Skeletal muscle tissue (tissue), 4 donors: ENCODE data around the gene CLMP. TPM values are rescaled to one million over a fixed set of nuclear protein-coding genes. Genes with fewer than 3 reads are reported as not detected.
"Not testable (repeated sequence)": the region's sequence is repeated elsewhere in the genome, so short reads cannot be mapped to it uniquely, and the experiment has no call there.

ENCODE experiments used
- H3K27ac ChIP-seq: one replicate; pipeline ENCODE4 v1.7.0; 2013; ENCODE audit warnings: mild to moderate bottlenecking, low read depth, low read length, inconsistent platforms
- H3K27me3 ChIP-seq, 3 donors: one replicate each; pipeline ENCODE4 v1.7.0; 2013; ENCODE audit warnings: low read length in 3 of 3; ENCODE audit not compliant: control insufficient read depth in 3 of 3, insufficient read depth in 3 of 3
- H3K36me3 ChIP-seq, 3 donors: one replicate each; pipeline ENCODE4 v1.7.0; 2013; ENCODE audit warnings: low read length in 3 of 3; ENCODE audit not compliant: control insufficient read depth in 3 of 3, insufficient read depth in 3 of 3
- H3K4me1 ChIP-seq, 3 donors: one replicate each; pipeline ENCODE4 v1.7.0; 2013; ENCODE audit warnings: low read length in 3 of 3, mild to moderate bottlenecking in 3 of 3; ENCODE audit not compliant: control insufficient read depth in 3 of 3, insufficient read depth in 3 of 3
- H3K4me3 ChIP-seq, 3 donors: one replicate each; pipeline ENCODE4 v1.7.0; 2013; ENCODE audit warnings: low read length in 3 of 3
- H3K9ac ChIP-seq, 3 donors: one replicate each; pipeline ENCODE4 v1.7.0; 2013; ENCODE audit warnings: low read length in 3 of 3, mild to moderate bottlenecking in 3 of 3, moderate library complexity in 2 of 3, low read depth in 1 of 3
- H3K9me3 ChIP-seq, 3 donors: one replicate each; pipeline ENCODE4 v1.7.0; 2013; ENCODE audit warnings: low read length in 3 of 3; ENCODE audit not compliant: control insufficient read depth in 3 of 3
- total RNA-seq: library from RNA; depleted of rRNA; stranded (reverse); fragments of >200 nt; gene quantifications from one replicate; pipeline ENCODE4 v1.2.3, GENCODE V29; 2014
- donor health status: Osteomylitis.

CLMP gene
- total RNA-seq, 1 donor from 2014 or later: 8.9 TPM

GRCh38 chr11:123161376-123162030 is 33.5 kb downstream of the CLMP start:
- H3K4me3 ChIP-seq: no peak overlapping the region
- no peak overlapping the region for H3K27ac ChIP-seq
- peaks cover 0 to 3% (median 0%) of the 10 kb centered on the region in 3 donors for H3K4me1 ChIP-seq
- peaks cover 0 to 3% (median 0%) of the 10 kb centered on the region in 3 donors for H3K27me3 ChIP-seq
- no peak overlapping the region for H3K9ac ChIP-seq
- no peaks in the 10 kb centered on the region for H3K9me3 ChIP-seq
- H3K36me3 ChIP-seq: no peaks in the 10 kb centered on the region

GRCh38 chr11:123159183-123159857 is 35.7 kb downstream of the CLMP start:
- Histone ChIP-seq H3K9me3 (no peaks in the 10 kb centered on the region), H3K27me3 (peaks cover 0 to 3% (median 0%) of the 10 kb centered on the region in 3 donors), H3K4me1 (peaks cover 0 to 3% (median 0%) of the 10 kb centered on the region in 3 donors), H3K4me3 (no peak overlapping the region), H3K36me3 (no peaks in the 10 kb centered on the region), H3K27ac (no peak overlapping the region), H3K9ac (no peak overlapping the region)

DNA sequence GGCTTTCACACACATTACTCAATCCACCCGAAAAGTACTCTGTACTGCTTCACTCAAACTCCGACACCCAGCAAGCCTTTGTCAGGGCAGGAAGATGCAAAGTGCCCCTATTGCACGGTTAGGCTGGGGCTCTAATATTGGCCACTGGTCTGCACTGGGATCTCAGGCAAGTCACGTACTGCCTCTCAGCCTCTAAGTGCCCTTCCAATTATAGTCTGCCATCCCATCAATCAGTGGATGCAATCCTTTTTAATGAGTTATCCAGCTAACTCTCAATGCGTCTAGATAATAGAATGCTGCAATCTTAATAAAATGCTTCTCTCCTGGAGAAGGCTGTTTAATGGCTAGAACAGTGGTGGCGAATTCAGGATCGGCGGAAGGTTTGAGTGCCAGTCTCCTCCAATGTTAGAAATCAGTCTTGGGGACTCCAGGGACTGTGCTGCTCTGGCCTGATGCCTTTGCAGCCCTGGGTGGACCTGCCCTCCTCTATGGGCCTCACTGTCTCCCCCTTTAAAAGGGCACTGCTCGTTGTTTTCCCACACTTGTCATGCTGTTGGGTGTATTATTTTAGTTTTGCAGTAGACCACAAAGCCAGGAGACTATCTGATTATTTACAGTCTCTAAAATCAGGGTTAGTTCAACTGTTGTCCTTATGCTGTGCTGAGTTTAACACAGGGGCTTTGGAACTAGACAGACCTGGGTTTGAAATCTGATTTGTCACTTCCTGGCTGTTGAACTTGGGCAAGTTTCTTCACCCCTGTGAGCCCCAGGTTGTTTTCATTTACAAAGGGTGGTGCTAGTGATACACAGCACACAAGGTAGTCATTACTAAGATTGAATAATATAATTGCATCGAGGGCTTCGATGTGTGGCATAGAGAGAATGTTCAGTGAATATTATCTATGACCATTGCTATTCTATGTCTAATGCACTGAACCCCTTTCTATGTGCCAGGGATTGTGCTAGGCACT is 36.7 kb downstream of the CLMP start:
- no peak overlapping the region for H3K9ac ChIP-seq
- H3K4me1 ChIP-seq: peaks cover 0 to 3% (median 0%) of the 10 kb centered on the region in 3 donors

GRCh38 chr11:123152951-123153350 is 42.1 kb downstream of the CLMP start:
- Histone ChIP-seq H3K9me3 (no peaks in the 10 kb centered on the region), H3K27ac (no peak overlapping the region), H3K27me3 (peaks cover 0 to 3% (median 0%) of the 10 kb centered on the region in 3 donors), H3K9ac (no peak overlapping the region), H3K4me1 (peaks cover 0 to 3% (median 0%) of the 10 kb centered on the region in 3 donors), H3K4me3 (no peak overlapping the region), H3K36me3 (no peaks in the 10 kb centered on the region)

More for the DNA sequence above, 36.7 kb downstream of the CLMP start:
- H3K4me3 ChIP-seq: no peak overlapping the region
- H3K9me3 ChIP-seq: no peaks in the 10 kb centered on the region
- no peak overlapping the region for H3K27ac ChIP-seq
- H3K36me3 ChIP-seq: no peaks in the 10 kb centered on the region
- peaks cover 0 to 6% (median 0%) of the 10 kb centered on the region in 3 donors for H3K27me3 ChIP-seq

GRCh38 chr11:123152346-123152745 is 42.7 kb downstream of the CLMP start:
- not testable (repeated sequence) for H3K27ac ChIP-seq, H3K36me3 ChIP-seq, H3K9me3 ChIP-seq, H3K27me3 ChIP-seq, H3K9ac ChIP-seq, H3K4me1 ChIP-seq, H3K4me3 ChIP-seq

- no peaks in the 10 kb centered on the region for H3K36me3 ChIP-seq
- no peaks in the 10 kb centered on the region for H3K9me3 ChIP-seq
- H3K4me1 ChIP-seq: peaks cover 0 to 3% (median 0%) of the 10 kb centered on the region in 3 donors
- H3K27ac ChIP-seq: no peak overlapping the region
- no peak overlapping the region for H3K9ac ChIP-seq
- H3K27me3 ChIP-seq: peaks cover 0 to 3% (median 0%) of the 10 kb centered on the region in 3 donors
- no peak overlapping the region for H3K4me3 ChIP-seq
Observed at GRCh38 chr11:123151796-123152195, 43.3 kb downstream of the CLMP start.

- no peak overlapping the region for H3K4me3 ChIP-seq
- no peaks in the 10 kb centered on the region for H3K9me3 ChIP-seq
- H3K36me3 ChIP-seq: no peaks in the 10 kb centered on the region
- H3K27ac ChIP-seq: no peak overlapping the region
- H3K27me3 ChIP-seq: peaks cover 0 to 3% (median 0%) of the 10 kb centered on the region in 3 donors
- H3K9ac ChIP-seq: no peak overlapping the region
- H3K4me1 ChIP-seq: peaks cover 0 to 3% (median 0%) of the 10 kb centered on the region in 3 donors
Observed at GRCh38 chr11:123151366-123151765, 43.7 kb downstream of the CLMP start.

- H3K27me3 ChIP-seq: peaks cover 0 to 3% (median 0%) of the 10 kb centered on the region in 3 donors
- no peaks in the 10 kb centered on the region for H3K36me3 ChIP-seq
- H3K4me1 ChIP-seq: peaks cover 0 to 3% (median 0%) of the 10 kb centered on the region in 3 donors
- no peak overlapping the region for H3K9ac ChIP-seq
- no peaks in the 10 kb centered on the region for H3K9me3 ChIP-seq
- H3K27ac ChIP-seq: no peak overlapping the region
- no peak overlapping the region for H3K4me3 ChIP-seq
Observed at GRCh38 chr11:123150882-123151281, 44.2 kb downstream of the CLMP start.

DNA sequence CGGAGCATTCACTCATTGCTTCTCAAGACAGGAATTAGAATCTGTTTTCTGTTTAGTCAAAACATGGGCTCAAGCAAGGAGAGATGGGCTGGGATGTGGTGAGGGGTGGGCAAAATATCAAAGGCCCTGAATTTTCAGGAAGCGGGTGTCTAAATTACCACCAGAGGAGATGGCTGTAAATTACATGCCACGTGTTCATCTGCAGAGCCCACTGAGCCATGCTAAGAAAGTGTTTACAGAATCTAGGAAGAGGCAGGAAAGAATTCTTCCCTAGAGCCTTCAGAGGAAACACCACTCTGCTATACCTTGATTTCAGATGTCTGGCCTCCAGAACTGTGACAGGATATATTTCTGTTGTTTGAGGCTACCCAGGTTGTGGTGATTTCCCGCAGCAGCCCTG is 46.1 kb downstream of the CLMP start:
- Histone ChIP-seq H3K36me3 (no peaks in the 10 kb centered on the region), H3K27ac (no peak overlapping the region), H3K9ac (no peak overlapping the region), H3K4me3 (no peak overlapping the region), H3K4me1 (peaks cover 0 to 8% (median 2%) of the 10 kb centered on the region in 3 donors), H3K27me3 (peaks cover 0 to under 1% (median 0%) of the 10 kb centered on the region in 3 donors), H3K9me3 (no peaks in the 10 kb centered on the region)
